ENCODE data around the gene SERINC5.
"Not testable (repeated sequence)": the region's sequence is repeated elsewhere in the genome, so short reads cannot be mapped to it uniquely, and the experiment has no call there.

SERINC5 gene

GRCh38 chr5:80138486-80138885 is 117.4 kb downstream of the SERINC5 start:
- no peak for DNase-seq (ENCODE audit: low read depth in 2 of 2)

- not testable (repeated sequence) for DNase-seq (ENCODE audit: low read depth in 2 of 2)
These were observed 119.0 kb downstream of the SERINC5 start for GRCh38 chr5:80136798-80137197.

- no peak for DNase-seq (ENCODE audit: low read depth in 2 of 2)
These were observed 121.0 kb downstream of the SERINC5 start for GRCh38 chr5:80134876-80135275.

- DNase-seq (ENCODE audit: low read depth in 2 of 2) = no peak
These were observed 126.7 kb downstream of the SERINC5 start for GRCh38 chr5:80129146-80129545.

- no peak for DNase-seq (ENCODE audit: low read depth in 2 of 2)
These were observed 127.7 kb downstream of the SERINC5 start for GRCh38 chr5:80128141-80128540.

- no peak for DNase-seq (ENCODE audit: low read depth in 2 of 2)
These were observed 128.7 kb downstream of the SERINC5 start for GRCh38 chr5:80127116-80127552.

GRCh38 chr5:80125962-80126480 is 129.8 kb downstream of the SERINC5 start:
- no peak for DNase-seq (ENCODE audit: low read depth in 2 of 2)

- DNase-seq (ENCODE audit: low read depth in 2 of 2) = no peak
These were observed 130.6 kb downstream of the SERINC5 start for GRCh38 chr5:80125022-80125961.

- no peak for DNase-seq (ENCODE audit: low read depth in 2 of 2)
These were observed 131.5 kb downstream of the SERINC5 start for GRCh38 chr5:80124121-80124918.

GRCh38 chr5:80122579-80122978 is 133.3 kb downstream of the SERINC5 start:
- DNase-seq (ENCODE audit: low read depth in 2 of 2) = no peak

- DNase-seq (ENCODE audit: low read depth in 2 of 2) = no peak
These were observed 136.5 kb downstream of the SERINC5 start for GRCh38 chr5:80119372-80119771.

- no peak for DNase-seq (ENCODE audit: low read depth in 2 of 2)
These were observed 138.4 kb downstream of the SERINC5 start for GRCh38 chr5:80117446-80117845.

- DNase-seq (ENCODE audit: low read depth in 2 of 2) = no peak
These were observed 139.4 kb downstream of the SERINC5 start for GRCh38 chr5:80116465-80116864.

- DNase-seq (ENCODE audit: low read depth in 2 of 2) = no peak
These were observed 139.8 kb downstream of the SERINC5 start for GRCh38 chr5:80116000-80116399.

GRCh38 chr5:80114860-80115259 is 141.0 kb downstream of the SERINC5 start:
- no peak for DNase-seq (ENCODE audit: low read depth in 2 of 2)

GRCh38 chr5:80111376-80111990 is 144.4 kb downstream of the SERINC5 start:
- DNase-seq (ENCODE audit: low read depth in 2 of 2) = not testable (repeated sequence)

- DNase-seq (ENCODE audit: low read depth in 2 of 2) = no peak
These were observed 146.0 kb downstream of the SERINC5 start for GRCh38 chr5:80109646-80110478.

GRCh38 chr5:80106916-80107315 is 148.9 kb downstream of the SERINC5 start:
- no peak for DNase-seq (ENCODE audit: low read depth in 2 of 2)

- no peak for DNase-seq (ENCODE audit: low read depth in 2 of 2)
These were observed 150.0 kb downstream of the SERINC5 start for GRCh38 chr5:80105698-80106439.

- DNase-seq (ENCODE audit: low read depth in 2 of 2) = no peak
These were observed 152.5 kb downstream of the SERINC5 start for GRCh38 chr5:80103371-80103770.

Measured in stimulated activated CD4-positive, alpha-beta T cell treated with anti-CD3 and anti-CD28 coated beads, Interleukin-15, amount 100 ng/mL, for 48 hours (primary cell).